COR-L47 (cell line): ENCODE measurements around the gene PP2D1.
"Not testable (repeated sequence)": the region's sequence is repeated elsewhere in the genome, so short reads cannot be mapped to it uniquely, and the experiment has no call there.

Experiments
- DNase-seq: peaks from one replicate; lab custom pipeline; 2025; lab: John Stamatoyannopoulos, UW

Gene PP2D1

DNA sequence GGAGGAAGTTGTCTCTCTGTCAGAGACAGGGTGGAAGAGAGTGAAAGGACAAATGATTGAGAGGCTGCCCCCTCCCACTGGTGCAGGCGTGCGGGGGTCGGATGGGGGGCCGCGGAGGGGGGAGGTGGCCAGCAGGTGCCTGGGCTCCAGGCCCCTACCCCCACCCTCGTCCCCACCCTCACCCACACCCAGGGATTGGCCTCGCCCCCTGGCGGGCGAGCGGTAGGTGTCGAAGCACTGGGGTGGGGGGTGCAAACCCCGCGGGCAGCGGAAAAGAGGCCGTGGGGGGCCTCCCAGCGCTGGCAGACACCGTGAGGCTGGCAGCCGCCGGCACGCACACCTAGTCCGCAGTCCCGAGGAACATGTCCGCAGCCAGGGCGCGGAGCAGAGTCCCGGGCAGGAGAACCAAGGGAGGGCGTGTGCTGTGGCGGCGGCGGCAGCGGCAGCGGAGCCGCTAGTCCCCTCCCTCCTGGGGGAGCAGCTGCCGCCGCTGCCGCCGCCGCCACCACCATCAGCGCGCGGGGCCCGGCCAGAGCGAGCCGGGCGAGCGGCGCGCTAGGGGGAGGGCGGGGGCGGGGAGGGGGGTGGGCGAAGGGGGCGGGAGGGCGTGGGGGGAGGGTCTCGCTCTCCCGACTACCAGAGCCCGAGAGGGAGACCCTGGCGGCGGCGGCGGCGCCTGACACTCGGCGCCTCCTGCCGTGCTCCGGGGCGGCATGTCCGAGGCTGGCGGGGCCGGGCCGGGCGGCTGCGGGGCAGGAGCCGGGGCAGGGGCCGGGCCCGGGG, 27.9 kb upstream of the PP2D1 start, which contains the start of gene KAT2B:
Gene KAT2B, plus strand, starts transcription at position 682 of the 783 bp plus-strand sequence. Its CDS starts 32 bp downstream, at position 714.
- DNase-seq, result peak; percentile 67

DNA sequence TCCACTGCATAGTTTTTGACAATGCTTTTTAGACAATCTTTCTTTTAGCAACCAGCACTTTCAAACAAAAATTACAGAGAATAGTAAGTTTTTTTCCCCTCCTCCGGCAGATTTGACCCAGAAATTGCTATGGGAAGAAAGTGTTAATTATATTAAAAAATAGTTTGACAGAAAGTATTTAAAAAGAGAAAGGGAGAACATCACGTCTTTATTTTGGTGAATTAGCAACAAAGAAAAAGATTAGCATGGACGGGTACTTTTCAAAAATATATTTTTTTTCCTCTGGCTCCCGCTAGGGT, 27.4 kb upstream of the PP2D1 start:
- DNase-seq, result no peak

DNA sequence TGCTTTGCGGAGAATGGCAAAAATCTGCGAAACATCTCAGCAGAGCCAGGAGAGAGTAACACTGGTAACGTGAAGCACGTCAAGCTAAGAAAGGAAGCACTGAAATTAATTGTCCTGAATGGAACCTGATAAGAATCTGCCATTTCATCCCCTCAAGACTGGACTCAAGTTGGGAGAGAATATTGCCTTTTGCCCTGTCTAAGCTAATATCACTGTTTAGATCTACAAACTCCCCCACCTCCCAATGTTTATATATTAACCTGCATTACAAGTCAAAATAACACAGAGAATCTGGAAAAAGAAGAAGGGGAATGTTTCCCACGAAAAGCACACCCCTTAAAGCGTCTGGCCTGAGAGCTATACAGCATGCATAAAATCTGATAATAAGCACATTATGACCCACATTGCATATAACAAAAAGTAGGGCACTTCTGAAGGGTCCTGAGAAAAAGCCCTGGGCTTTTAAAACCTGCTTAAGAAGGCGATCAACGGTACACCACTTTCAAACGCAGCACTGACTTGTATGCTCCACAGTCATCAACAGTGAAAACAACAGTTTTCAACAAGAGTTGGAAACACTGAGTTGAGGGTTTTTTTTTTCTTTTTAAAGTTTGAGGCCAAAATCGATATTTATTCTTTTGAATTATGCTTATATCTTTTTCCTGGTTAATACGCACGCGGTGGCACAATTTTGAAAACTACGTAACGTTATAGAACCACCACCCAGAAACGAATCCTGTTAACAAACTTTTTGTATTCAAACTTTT, 26.8 kb upstream of the PP2D1 start:
- DNase-seq, result no peak

DNA sequence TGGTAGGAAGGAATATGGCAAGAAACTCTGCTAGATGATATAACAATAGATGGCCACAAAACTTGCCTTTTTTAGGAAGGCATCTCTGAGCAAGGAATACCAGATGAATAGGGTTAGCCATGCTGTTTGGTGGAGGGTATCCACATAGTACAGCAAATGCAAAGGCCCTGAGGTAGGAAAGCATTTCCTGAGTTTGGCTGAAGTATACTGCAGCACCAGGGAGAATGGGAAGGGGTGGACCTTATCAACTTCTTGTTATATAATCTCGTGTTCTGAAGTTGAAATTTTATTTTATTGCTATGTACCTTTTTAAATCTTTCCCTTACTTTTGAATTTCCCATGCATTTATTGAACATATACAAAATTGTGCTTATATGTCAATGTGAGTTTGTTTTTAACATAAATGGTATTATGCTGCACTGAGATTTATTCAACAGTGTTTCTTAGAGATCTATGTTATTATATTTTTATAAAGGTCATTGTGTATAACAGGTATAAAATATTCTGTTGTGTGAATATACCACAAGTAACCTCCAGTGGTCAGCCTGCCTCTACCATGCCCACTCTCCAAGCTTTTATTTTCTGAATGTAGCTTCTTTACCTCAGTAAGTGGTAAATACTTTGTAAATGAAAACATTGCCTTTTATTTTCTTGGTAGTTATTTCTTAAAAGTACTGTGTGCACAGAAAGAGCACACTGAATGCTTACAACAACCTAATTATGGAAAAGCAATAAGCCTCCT, 25.4 kb upstream of the PP2D1 start:
- no peak for DNase-seq

DNA sequence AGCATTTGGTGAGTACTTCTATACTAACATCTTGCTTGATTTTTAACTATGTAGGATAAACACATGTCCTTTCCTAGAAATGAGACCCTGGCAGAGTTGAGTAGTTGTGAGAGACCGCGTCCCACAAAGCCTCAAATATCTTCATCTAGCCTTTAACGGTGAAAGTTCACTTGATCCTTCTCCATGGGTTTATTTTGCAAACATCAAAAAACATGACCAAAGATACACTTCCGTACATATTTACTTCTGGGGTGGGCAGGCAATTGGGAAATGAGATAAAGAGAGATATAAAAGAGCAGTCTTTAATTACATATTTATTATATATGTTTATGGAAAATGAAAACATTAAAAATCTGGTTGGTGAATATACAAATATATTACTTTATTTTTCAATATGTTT, 23.0 kb upstream of the PP2D1 start:
- no peak for DNase-seq

DNA sequence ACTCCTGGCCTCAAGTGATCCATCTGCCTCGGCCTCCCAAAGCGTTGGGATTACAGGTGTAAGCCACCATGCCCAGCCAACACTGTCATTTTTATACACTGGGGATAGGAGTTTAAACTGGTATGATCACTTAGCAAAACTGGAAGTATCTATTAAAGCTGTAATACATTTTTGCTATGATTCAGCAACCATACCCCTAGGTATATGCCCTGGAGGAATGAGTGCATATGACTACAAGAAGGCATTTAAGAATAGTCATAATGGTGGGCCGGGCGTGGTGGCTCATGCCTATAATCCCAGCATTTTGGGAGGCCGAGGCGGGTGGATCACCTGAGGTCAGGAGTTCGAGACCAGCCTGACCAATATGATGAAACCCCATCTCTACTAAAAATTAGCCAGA, 19.9 kb upstream of the PP2D1 start:
- not testable (repeated sequence) for DNase-seq

DNA sequence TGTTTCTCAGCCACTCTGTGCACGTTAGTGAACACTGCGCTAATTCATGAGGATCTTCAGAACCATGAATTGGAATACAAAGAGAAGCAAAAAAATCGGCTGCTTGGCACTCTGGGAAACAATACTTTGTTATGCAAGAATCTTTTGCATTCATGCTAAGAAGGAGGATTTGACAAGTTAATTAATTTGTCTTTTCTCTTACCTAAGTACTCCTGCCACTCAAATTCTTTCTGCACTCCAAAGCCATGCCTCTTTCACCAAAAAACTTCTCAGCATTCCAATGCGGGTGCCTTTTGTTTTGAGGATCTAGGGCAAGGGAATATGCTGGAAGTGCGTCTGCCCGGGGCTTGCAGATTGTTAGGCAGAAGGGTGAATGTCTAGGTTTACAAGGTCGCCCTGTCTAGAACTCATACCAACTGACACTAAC, 16.9 kb upstream of the PP2D1 start:
- no peak for DNase-seq

DNA sequence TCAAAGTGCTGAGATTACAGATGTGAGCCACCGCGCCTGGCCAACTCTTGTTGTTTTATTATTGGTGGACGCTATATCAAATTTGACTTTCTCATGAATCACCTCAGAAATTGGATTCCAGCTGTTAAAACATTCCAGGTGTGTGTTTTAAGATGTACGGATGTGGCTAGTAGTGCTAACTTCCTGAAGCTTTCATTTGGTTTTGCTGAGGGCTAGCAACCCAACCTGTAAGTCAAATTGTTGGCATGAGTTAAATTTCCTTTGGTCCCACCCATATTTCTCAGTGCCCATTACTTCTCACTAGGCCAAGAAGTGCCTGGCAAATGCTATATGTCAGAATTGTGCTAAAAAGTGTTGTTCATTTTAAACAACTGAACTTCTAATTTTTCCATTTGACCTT, 15.1 kb upstream of the PP2D1 start:
- DNase-seq, result no peak

DNA sequence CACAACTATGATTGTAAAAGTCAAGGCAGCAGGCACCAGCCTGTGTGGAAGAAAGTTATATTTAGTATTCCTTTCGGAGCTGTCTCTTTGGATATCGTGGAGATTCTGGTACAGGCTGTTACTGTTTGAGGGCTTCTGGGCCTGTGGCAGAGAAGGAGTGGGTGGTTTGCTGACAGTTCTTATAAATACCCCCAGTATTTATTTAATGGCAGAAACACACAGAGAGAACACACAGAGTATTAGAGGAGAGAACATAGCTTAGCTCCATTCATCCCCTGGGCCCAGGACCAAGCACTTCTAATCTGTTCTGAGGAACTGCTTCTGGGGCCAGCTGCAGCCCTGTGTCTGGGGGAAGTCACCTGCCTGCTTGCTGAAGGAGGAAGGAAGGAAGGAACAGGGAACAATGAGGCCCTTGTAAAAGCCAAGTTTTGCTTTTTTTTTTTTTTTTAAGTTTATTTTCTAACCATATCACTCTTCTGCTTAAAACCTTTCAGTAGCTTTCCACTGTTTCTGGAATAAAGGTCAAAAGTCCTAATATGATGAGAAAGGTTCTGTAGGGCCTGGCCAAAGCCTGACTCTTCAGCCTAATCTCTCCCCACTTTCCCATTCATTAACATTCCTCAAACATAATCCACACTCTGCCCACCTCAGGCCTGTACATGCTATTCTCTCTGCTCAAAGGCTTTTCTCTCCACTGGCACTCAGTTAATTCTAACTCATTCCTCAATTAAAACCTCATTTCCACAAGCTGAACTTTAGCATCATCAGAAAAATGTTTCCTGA, 11.8 kb upstream of the PP2D1 start:
- no peak for DNase-seq

DNA sequence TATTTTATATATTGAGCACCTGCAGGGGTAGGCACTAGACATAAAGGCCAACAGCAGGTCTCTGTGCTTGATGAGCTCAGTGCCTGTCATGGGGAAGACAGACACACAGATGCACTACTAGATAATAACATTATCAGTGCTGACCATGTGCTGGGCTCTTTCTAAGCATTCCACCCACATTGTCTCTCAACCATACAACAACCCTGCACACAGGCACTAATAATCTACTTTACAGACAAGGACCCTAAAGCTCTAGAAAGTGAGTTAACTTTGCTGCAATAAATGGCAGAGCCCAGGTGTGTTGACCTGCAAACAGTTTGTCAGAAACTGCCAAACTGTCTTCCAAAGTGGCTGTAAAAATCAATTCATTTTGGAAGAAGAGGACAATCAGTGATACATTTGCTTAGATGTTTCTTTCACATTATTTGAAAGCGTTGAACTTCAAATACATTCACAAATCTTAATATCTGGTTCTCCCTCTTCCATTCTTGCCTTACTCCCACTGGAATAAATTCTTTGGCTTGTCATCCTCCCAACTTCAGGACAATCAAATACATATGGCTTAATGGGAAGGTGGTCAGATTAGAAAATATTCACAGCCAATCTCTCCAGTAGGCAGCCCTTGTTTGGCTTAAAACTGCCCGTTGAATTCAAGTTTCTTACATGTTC, 11.0 kb upstream of the PP2D1 start:
- DNase-seq, result no peak

DNA sequence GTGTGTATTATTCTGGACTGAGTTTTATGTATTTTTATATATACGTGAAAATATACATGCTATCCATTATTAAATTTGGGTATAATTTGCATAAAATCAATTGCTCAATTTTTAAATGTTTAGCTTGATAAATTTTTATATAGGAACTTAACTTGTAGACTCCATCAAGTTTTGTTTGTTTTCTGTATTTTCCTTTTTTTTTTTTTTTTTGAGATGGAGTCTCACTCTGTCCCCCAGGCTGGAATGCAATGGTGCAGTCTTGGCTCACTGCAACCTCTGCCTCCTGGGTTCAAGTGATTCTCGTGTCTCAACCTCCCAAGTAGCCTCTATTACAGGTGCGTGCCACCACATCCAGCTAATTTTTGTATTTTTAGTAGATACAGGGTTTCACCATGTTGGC, 4.0 kb upstream of the PP2D1 start:
- DNase-seq, result not testable (repeated sequence)

DNA sequence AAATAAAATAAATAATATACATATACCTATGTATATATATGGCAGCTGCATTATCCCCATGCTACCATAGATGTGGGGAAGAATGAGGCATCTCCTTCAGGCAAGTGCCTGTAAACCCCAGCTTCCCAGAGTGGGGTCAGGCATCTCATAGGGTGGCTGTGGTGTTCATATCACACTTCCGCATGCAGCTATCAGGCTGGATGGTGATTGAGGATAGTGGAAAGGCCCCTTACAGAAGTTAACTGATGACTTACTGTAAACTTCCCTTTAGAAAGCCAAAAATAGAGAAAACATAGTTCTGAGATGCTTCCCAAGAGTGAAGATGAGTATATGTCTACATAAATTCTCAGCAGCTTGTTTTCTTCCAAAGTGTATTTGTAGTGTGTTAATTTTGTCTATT, 3.5 kb upstream of the PP2D1 start:
- DNase-seq, result no peak

DNA sequence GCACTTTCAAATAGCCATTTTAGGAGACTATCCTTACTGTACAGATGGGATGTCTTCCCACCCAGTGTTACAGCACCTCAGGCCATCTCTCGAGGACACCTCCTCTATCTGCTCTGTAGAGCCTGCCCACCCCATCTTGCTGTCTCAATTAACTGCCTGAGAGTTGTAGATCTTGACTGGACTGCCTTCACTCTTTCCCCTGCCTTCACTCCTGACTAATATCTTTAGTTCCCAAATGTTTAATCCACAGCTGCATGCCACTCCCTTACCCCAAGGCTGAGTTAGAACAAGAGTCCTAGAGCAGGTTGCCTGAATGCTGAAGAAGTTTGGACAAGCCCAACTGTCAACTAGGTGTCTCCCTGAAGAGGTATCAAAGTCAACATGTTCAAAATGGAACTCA, 1.3 kb upstream of the PP2D1 start:
- DNase-seq, result no peak

DNA sequence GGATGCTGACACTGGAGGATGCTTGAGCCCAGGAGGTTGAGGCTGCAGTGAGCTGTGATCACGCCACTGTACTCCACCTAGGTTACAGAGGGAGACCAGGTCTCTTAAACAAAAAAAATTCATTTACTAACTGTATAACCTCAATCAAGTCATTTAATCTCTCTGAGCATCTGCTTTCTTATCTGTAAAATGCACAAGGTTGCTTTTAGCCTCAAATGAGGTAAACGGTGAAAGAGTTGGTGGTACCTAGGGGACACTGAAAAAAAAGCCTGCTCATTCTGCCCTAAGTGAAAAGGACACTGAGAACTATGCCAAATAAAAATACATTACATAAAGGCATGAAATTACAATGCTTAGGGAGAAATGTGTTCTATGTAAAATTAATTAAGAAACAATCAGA, 3.4 kb downstream of the PP2D1 start:
- no peak for DNase-seq

DNA sequence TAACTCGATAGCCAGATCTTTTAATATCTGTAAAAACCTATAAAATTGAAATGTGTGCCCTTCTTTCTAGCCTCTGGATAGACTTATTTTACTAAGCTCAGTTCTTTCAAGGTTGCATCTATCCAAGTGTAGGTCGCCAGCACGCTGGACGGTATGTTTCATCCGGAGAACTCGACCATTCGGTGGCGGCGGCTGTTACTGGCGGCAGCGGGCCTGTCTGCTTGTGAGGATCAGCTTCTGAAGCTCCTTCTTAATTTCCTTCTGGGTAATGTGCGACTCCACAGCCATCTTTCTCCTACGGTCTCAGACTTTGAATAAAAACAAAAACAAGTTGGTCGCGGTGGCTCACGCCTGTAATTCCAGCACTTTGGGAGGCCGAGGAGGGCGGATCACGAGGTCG, 4.1 kb downstream of the PP2D1 start:
- no peak for DNase-seq

DNA sequence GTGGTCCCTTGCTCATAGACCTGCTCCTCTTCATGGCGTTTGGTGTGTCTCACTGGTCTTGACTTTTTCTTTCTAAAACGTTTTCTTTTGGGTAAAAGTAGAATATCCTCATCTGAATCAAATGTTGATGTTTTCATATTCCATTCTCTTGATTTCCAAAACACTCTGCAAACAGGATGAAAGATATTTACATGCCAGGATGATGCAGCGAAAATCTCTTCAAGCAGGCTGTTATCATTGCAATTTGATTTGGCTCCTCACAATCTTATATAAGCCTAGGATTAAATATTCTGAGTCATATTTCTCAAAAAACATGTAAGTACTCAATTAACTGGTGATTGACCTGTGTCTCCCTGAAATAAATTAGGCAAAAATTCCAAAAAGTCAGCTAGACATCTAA, 10.1 kb downstream of the PP2D1 start:
- DNase-seq, result no peak

DNA sequence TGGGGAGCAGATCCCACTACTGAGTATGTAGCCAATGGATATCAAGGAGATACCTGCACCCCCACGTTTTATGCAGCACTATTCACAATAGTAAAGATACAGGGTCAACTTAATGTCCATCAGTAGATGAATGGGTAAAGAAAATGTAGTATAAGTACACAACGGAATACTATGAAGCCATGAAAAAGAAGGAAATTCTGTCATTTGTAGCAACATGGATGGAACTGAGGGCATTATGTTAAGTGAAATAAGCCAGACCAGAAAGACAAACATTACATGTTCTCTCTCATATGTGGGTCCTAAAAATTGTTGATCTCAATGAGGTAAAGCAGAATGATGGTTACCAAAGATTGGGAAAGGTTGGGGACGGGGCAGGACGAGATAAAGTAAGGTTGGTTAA, 14.6 kb downstream of the PP2D1 start:
- DNase-seq, result no peak

DNA sequence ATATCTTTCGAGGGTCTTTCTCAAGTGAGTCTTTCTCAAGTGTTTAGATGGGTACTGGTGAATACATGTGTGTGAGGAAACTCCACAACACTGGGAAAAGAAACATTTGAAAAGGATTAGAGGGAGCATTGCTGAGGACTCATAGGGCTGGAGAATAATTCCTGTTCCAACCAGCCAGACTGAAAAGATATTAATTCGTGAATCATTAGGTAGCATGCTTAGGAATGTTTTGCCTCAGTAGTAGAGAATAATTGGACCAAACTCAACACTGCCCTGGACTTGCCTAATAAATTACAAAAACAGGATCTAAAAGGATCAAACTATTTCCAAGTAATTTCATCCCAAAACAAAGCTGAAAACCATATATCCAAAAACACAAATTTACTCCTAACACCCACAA, 17.3 kb downstream of the PP2D1 start:
- DNase-seq, result no peak

DNA sequence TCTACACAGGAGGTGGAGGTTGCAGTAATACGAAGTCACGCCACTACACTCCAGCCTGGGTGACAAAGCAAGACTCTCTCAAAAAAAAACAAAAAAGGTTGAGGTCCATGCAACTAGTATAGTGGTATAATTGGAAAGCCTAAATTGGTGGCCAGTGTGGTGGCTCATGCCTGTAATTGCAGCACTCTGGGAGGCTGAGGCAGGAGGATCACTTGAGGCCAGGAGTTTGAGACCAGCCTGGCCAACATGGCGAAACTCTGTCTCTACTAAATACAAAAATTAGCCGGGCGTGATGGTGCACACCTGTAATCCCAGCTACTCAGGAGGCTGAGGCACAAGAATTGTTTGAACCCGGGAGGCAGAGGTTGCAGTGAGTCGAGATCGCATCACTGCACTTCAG, 23.2 kb downstream of the PP2D1 start:
- DNase-seq, result not testable (repeated sequence)

DNA sequence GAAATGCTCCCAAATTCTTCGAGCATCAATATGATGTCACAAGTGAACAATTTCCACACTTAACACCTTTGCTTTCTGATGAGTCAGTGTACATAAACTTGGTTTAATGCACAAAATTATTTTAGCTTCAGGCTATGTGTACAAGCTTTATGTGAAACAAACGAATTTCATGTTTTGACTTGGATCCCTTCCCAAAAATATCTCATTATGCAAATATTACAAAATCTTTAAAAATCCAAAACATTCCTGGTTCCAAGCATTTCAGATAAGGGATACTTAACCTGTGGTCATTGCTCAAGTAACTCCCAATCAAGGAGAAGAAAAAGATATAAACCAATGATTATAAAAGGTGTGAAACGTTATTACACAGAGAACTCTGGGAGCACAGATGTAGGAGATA, 40.0 kb downstream of the PP2D1 start:
- DNase-seq, result no peak

DNA sequence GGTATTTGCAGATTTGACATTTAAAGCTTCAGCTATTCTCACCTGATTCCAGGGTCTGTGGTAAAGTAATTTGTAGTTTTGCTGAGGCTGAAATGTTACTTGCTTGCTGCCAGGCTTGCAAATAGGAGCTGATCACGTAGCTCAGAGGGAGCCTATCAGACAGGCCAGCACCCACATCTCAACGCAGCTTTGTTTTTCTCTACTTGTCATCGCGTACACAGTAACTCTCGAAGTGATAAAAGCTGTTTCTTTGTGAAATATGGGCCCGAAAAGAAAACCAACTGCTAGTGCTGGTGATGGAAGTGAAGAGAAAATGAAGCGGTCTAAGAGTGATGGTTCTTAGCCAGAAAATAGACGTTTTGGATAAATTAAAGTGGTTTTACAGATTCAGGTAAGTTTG, 41.7 kb downstream of the PP2D1 start:
- no peak for DNase-seq

DNA sequence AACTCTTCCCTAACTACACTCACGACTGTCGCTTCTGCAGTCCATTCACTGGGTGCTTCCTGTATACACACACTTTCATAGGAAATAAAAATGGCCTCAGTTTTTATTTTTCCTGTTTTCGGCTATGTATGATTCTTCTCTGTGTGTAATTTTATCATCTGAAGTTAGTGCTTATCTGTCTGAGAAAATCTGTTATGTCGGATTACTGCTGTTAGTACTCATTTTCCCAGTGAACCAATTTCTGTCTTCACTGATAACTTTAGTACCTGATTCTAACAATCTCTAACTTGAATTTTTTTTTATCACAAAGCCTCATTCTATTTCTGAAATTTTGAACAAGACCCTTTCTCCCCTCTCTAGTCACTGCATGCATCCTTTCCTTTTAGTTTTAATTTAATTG, 44.3 kb downstream of the PP2D1 start:
- DNase-seq, result no peak
